Measurements from ENCODE around the gene ADRB2.

ADRB2 gene

DNA sequence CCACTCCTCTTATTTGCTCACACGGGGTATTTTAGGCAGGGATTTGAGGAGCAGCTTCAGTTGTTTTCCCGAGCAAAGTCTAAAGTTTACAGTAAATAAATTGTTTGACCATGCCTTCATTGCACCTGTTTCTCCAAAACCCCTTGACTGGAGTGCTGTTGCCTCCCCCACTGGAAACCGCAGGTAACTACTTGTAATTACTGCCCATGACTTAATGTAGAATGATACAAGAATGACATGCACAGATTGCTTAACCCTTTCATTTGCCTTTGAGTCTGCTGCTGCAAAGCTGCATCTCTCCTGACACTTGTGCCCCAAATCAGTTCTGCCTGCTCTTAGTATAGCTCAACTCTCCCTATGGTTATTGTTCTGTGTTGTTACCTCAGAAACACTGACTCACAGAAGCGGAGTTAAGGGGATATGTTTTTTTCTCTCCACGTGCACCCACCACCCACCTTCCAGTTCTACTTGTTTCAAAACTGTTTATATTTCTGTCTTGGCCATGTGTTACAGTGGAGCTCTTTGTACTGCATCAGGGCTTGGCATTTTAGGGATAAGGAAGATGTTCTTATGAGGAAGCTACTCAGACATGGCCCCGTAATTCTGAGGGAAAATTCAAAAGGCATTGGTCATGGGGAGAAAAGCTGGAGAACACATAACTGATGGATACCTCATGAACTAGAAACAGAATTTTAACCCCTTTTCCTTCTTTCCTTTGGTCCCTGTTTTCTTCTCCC is 2.3 kb downstream of the ADRB2 start:
- H3K4me3 Mint-ChIP-seq = peak overlapping the region; percentile 29 to 87 (median 72)
- peaks cover 77% of the 10 kb centered on the region for H3K27me3 Mint-ChIP-seq (ENCODE audit: low read depth)
- H3K4me1 Mint-ChIP-seq = peaks cover 38% of the 10 kb centered on the region
- H3K36me3 Mint-ChIP-seq (ENCODE audit: low read depth) = no peaks in the 10 kb centered on the region
- no peak overlapping the region for H3K27ac Mint-ChIP-seq
- H3K9me3 Mint-ChIP-seq = no peaks in the 10 kb centered on the region
- TF ChIP-seq, protein P1, sequence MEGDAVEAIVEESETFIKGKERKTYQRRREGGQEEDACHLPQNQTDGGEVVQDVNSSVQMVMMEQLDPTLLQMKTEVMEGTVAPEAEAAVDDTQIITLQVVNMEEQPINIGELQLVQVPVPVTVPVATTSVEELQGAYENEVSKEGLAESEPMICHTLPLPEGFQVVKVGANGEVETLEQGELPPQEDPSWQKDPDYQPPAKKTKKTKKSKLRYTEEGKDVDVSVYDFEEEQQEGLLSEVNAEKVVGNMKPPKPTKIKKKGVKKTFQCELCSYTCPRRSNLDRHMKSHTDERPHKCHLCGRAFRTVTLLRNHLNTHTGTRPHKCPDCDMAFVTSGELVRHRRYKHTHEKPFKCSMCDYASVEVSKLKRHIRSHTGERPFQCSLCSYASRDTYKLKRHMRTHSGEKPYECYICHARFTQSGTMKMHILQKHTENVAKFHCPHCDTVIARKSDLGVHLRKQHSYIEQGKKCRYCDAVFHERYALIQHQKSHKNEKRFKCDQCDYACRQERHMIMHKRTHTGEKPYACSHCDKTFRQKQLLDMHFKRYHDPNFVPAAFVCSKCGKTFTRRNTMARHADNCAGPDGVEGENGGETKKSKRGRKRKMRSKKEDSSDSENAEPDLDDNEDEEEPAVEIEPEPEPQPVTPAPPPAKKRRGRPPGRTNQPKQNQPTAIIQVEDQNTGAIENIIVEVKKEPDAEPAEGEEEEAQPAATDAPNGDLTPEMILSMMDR (IDR thresholded peaks at IDR 0.05; ENCODE audit: unreplicated experiment in 3 of 3) = no peak

DNA sequence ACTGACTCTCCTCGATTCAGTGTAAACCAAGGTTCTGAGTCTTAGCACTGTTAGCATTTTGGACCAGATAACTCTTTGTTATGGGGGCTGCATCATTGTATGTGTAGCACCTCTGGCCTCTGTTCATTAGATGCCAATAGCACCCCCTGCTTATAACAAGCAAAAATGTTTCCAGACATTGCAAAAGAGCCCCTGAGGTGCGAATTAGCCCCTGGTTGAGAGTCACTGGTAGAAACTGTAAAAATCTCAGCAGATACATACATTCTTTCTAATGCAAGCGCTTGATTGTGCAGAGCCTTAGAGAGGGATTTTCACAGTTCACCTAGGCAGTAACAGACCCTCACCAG is 2.8 kb downstream of the ADRB2 start:
- Mint-ChIP-seq H3K4me3 (peak overlapping the region in 2 of 3 experiments; percentile 21 to 87), H3K27me3 (ENCODE audit: low read depth) (peaks cover 77% of the 10 kb centered on the region), H3K9me3 (no peaks in the 10 kb centered on the region), H3K36me3 (ENCODE audit: low read depth) (no peaks in the 10 kb centered on the region), H3K4me1 (peaks cover 38% of the 10 kb centered on the region), H3K27ac (no peak overlapping the region)
- TF ChIP-seq, protein P1 (IDR thresholded peaks at IDR 0.05; ENCODE audit: unreplicated experiment in 3 of 3) = no peak

DNA sequence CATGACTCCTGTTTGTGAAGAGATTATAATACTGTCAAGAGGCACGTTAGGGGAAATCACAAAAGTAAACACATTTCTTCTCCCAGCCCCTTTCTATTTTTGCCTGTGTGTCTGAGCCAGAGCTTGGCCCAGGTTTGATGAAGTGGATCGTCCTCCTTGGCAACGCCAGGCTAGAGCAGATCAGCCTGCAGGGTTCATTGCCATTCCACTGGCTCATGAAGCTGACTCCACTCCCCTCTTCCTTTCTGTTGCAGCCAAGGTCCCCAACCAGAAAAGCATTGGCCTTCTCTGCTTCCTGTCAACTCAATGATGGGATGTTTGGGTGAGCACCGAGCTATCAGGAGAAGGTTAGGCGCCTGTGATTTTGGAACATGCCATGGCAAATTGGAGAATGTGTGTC is 3.3 kb downstream of the ADRB2 start:
- H3K4me3 Mint-ChIP-seq = peak overlapping the region in 1 of 3 experiments; percentile 40
- peaks cover 35% of the 10 kb centered on the region for H3K4me1 Mint-ChIP-seq
- TF ChIP-seq, protein P1 (IDR thresholded peaks at IDR 0.05; ENCODE audit: unreplicated experiment in 3 of 3) = no peak
- H3K27me3 Mint-ChIP-seq (ENCODE audit: low read depth) = peaks cover 75% of the 10 kb centered on the region
- no peaks in the 10 kb centered on the region for H3K9me3 Mint-ChIP-seq
- no peaks in the 10 kb centered on the region for H3K36me3 Mint-ChIP-seq (ENCODE audit: low read depth)
- no peak overlapping the region for H3K27ac Mint-ChIP-seq

DNA sequence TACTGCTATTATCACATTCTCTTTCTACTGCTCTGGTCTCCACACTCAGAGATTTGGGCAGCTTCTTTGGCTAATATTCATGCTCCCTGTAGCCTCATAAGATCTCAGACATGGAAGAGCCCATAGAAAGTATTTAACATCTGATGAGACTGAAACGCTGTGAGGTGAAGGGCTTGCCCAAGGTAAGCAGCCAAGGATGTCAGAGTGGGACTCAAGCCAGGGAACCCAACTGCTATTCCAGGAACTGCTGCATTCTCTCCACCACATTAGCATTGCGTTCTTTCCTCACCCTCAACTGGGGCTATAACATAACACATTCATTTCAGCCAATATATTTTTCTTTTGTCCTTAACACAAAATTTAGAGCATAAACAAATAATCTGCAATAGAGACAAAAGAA is 3.8 kb downstream of the ADRB2 start:
- TF ChIP-seq, protein P1 (IDR thresholded peaks at IDR 0.05; ENCODE audit: unreplicated experiment in 3 of 3) = no peak
- Mint-ChIP-seq H3K27me3 (ENCODE audit: low read depth) (peaks cover 74% of the 10 kb centered on the region), H3K9me3 (no peaks in the 10 kb centered on the region), H3K36me3 (ENCODE audit: low read depth) (no peaks in the 10 kb centered on the region), H3K4me3 (peak overlapping the region in 1 of 3 experiments; percentile 40), H3K4me1 (peaks cover 32% of the 10 kb centered on the region), H3K27ac (no peak overlapping the region)

DNA sequence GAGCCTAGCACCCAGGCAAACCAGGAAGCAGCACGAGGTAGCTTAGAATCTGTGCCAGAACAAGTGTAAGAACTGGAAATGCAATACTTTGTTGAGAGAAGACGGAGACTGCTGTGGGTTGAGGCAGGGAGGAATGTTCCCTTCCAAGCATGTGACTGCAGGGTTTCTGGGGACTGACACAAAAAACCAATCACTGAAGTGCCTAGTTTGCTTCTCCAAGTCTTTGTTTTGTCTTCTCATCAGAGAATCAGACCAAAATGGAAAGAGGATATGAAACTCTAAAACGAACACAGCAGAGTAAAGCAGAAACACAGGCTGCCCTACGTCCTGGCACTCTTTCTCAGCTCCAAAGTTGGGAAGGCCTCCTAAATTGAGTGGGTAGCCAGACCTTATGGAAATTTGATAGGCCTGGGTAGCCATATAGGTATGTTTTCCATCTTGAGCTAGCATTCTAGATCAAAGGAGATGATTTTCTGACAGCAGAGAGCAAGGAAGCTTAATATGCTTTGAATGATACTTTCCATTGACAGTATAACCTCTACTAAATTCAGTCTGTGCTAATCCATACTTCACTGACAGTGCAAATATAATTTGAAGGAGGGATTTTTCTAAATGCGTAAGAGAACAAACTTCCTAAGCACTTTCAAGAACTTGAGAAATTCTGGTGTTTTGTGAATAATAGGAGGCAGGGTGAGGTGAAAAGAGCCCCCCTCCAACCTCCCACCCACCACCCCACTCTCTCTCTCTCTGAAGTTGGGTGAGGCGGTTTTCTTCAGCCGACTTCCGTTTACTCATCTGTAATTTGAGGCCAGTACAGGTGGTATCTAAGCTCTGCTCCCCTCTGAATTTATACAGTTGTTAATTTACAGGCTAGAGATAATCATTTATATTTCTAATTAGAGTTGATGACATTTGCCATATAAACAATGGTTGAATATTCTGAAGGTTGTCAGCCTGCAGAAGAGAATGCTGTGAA is 5.5 kb downstream of the ADRB2 start:
- no peaks in the 10 kb centered on the region for H3K9me3 Mint-ChIP-seq
- H3K4me3 Mint-ChIP-seq = no peak overlapping the region
- peaks cover 66% of the 10 kb centered on the region for H3K27me3 Mint-ChIP-seq (ENCODE audit: low read depth)
- H3K27ac Mint-ChIP-seq = no peak overlapping the region
- peaks cover 23% of the 10 kb centered on the region for H3K4me1 Mint-ChIP-seq
- no peaks in the 10 kb centered on the region for H3K36me3 Mint-ChIP-seq (ENCODE audit: low read depth)
- TF ChIP-seq, protein P1 (IDR thresholded peaks at IDR 0.05; ENCODE audit: unreplicated experiment in 3 of 3) = no peak
